ENCODE data around the gene TARDBP.
"Not testable (repeated sequence)": the region's sequence is repeated elsewhere in the genome, so short reads cannot be mapped to it uniquely, and the experiment has no call there.

The TARDBP gene

GRCh38 chr1:11044086-11044848 is 31.8 kb downstream of the TARDBP start:
- DNase-seq = no peak

GRCh38 chr1:11044849-11045427 is 32.5 kb downstream of the TARDBP start:
- no peak for DNase-seq

- DNase-seq = no peak
Measured at GRCh38 chr1:11045428-11046269, 33.2 kb downstream of the TARDBP start.

GRCh38 chr1:11046270-11046566 is 33.8 kb downstream of the TARDBP start:
- DNase-seq = no peak

GRCh38 chr1:11046625-11047365 is 34.3 kb downstream of the TARDBP start, which contains the start of gene MASP2:
TSS of gene MASP2 (minus strand) at chr1:11047239. CDS start at chr1:11047207, 32 bp downstream.
- DNase-seq = no peak

GRCh38 chr1:11051121-11051520 is 38.7 kb downstream of the TARDBP start:
- not testable (repeated sequence) for DNase-seq

GRCh38 chr1:11051781-11052511 is 39.5 kb downstream of the TARDBP start:
- no peak for DNase-seq

- no peak for DNase-seq
Measured at GRCh38 chr1:11052839-11053757, 40.6 kb downstream of the TARDBP start.

- DNase-seq = peak; percentile 19
Measured at GRCh38 chr1:11053758-11054137, 41.3 kb downstream of the TARDBP start.

GRCh38 chr1:11054181-11054580 is 41.7 kb downstream of the TARDBP start:
- DNase-seq = no peak

- no peak for DNase-seq
Measured at GRCh38 chr1:11054666-11055065, 42.2 kb downstream of the TARDBP start.

- DNase-seq = no peak
Measured at GRCh38 chr1:11055676-11056075, 43.2 kb downstream of the TARDBP start.

GRCh38 chr1:11056504-11056903 is 44.0 kb downstream of the TARDBP start:
- DNase-seq = no peak

GRCh38 chr1:11057477-11057876 is 45.0 kb downstream of the TARDBP start:
- no peak for DNase-seq

GRCh38 chr1:11058026-11058425 is 45.6 kb downstream of the TARDBP start:
- no peak for DNase-seq

GRCh38 chr1:11058595-11059154 is 46.2 kb downstream of the TARDBP start:
- DNase-seq = no peak

GRCh38 chr1:11059155-11059967 is 46.9 kb downstream of the TARDBP start:
- DNase-seq = no peak

- DNase-seq = peak; percentile 91
Measured at GRCh38 chr1:11059968-11060830, 47.7 kb downstream of the TARDBP start, which contains the start of gene SRM. TSS of gene SRM (minus strand) at chr1:11060018. CDS start at chr1:11059943, 75 bp downstream.
